GM23248 (cell line): ENCODE results near the gene PCSK9.

Experiments used
- EZH2 ChIP-seq: fragments of 200-600 bp; sonication (generic); IDR thresholded peaks from 2 replicates; pipeline ENCODE4 v1.6.1; 2018; ENCODE audit warnings: antibody characterized with exemption, mild to moderate bottlenecking; ENCODE audit not compliant: insufficient read depth, poor library complexity, severe bottlenecking
- EZH2phosphoT487 ChIP-seq: fragments of 200-600 bp; sonication (generic); IDR thresholded peaks from 2 replicates; pipeline ENCODE4 v1.6.1; 2018; ENCODE audit warnings: antibody characterized with exemption, moderate library complexity, mild to moderate bottlenecking, low read depth; ENCODE audit not compliant: insufficient read depth

DNA sequence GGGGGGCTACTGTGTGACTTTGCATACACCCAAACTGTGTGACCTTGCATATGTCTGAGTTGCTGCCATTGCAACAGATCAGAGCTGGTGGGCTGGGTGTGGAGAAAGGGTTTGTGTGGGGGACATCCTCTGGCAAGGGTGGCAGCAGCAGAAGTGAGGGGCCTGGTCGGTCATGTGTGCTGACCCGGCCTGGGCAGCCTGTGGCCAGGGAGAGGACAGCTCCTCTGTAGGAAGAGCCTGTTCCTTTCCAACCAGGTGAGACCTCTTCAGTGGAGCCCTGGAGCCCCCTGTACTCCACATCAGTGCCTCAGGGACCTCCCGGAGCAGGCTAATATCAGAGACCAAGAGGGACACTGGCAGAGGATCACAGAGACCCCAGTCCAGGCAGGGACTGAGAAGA is 8.3 kb downstream of the PCSK9 start:
- no peak for TF ChIP-seq EZH2
- TF ChIP-seq EZH2phosphoT487 = no peak
